Uterus (tissue), 2 donors: ENCODE measurements around the gene GHITM.

Experiments
- POLR2A ChIP-seq, 2 donors: fragments of 450-650 bp; IDR thresholded peaks; one replicate each; pipeline ENCODE4 v1.6.1; 2016; ENCODE audit warnings: antibody characterized with exemption in 2 of 2, mild to moderate bottlenecking in 1 of 2, moderate library complexity in 1 of 2
- TF ChIP-seq, protein P1 (sequence below), 4 experiments: fragments of 200-600 bp in 2 of 4; fragments of 450-650 bp in 2 of 4; sonication (generic) in 2 of 4; IDR thresholded peaks; one replicate each; pipeline ENCODE4 v1.5.1; 2016 to 2019; ENCODE audit warnings: antibody characterized with exemption in 4 of 4, mild to moderate bottlenecking in 2 of 4, moderate library complexity in 1 of 4

- TF ChIP-seq, protein P1, sequence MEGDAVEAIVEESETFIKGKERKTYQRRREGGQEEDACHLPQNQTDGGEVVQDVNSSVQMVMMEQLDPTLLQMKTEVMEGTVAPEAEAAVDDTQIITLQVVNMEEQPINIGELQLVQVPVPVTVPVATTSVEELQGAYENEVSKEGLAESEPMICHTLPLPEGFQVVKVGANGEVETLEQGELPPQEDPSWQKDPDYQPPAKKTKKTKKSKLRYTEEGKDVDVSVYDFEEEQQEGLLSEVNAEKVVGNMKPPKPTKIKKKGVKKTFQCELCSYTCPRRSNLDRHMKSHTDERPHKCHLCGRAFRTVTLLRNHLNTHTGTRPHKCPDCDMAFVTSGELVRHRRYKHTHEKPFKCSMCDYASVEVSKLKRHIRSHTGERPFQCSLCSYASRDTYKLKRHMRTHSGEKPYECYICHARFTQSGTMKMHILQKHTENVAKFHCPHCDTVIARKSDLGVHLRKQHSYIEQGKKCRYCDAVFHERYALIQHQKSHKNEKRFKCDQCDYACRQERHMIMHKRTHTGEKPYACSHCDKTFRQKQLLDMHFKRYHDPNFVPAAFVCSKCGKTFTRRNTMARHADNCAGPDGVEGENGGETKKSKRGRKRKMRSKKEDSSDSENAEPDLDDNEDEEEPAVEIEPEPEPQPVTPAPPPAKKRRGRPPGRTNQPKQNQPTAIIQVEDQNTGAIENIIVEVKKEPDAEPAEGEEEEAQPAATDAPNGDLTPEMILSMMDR (IDR thresholded peaks at IDR 0.05) = peak in 1 of 4 experiments; percentile 10
- no peak for TF ChIP-seq POLR2A (IDR thresholded peaks at IDR 0.05)
Measured at GRCh38 chr10:84114088-84114667, 25.1 kb upstream of the GHITM start.
